H1 (cell line): ENCODE results near the gene TRAPPC2. TPM values are rescaled to one million over a fixed set of nuclear protein-coding genes. Genes with fewer than 3 reads are reported as not detected.

Source experiments
- JUND ChIP-seq: IDR thresholded peaks from 2 replicates; pipeline ENCODE4 v1.6.1; 2011; ENCODE audit warnings: mild to moderate bottlenecking, improper control_type of control experiment, low read length
- polyA plus RNA-seq, 7 experiments: library from polyadenylated mRNA; depleted of rRNA in 3 of 7; stranded (reverse) in 5 of 7; unstranded in 2 of 7; fragments of >200 nt in 5 of 7; fragments of 200-250 nt in 2 of 7; gene quantifications; 1 replicate in 5 of 7; 2 replicates in 1 of 7; 4 replicates in 1 of 7; pipeline versions ENCODE4 v1.2.1 to v1.2.3, GENCODE V29; 2011 to 2013; ENCODE audit warnings: missing spikeins in 2 of 7, mixed read lengths in 2 of 7
- total RNA-seq: library from RNA; stranded (reverse); fragmentation: NEBNext Ultra II Directional; extraction: Animal tissue kit (Norgen Biotek cat#: 25700); gene quantifications from 2 replicates; pipeline ENCODE4 v1.2.1, GENCODE V29; 2021

The TRAPPC2 gene
- total and polyA plus RNA-seq, 2 of the 8 experiments (the other 6 are each of a cell fraction or from before 2014, with no cell fraction given) = 6.7 to 10.8 TPM

DNA sequence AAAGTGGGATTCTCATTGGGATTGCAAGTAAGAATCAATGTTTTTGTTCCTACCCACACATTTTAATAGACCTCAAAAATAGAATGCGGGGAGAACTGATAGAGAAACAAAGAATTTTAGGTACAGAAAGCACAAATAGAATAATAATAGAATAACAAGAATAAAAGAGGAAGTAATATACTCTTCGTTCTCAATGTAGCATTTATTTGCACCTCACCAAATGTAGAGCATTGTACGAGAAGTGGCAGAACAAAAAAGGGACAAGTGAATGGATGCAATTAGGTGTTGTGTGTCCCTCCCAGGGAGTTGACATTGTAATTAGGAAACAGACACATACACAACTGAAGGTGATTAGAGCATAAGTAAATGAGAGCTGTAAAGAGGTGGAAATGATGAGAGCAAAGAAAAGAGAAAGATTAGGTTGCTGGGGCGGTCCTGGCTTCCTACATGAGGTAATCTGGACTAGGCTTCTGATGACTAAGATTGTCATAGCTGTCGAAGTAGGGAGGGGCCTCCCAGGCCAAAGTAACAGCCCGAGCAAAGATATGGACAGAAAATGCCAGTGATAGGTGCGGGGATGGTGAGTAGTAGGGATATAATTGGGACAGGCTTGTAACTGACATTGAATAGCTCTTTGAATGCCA, 35.1 kb downstream of the TRAPPC2 start (continued):
- TF ChIP-seq JUND = no peak
